CD4-positive, alpha-beta T cell treated with Interleukin-17A for 4 hours (primary cell): ENCODE measurements around the gene ERCC1.
A peak's percentile ranks its signal among the peaks of the same experiment; 100 is the strongest.

ENCODE experiments used
- DNase-seq: peaks from one replicate; pipeline ENCODE4 v3.0.0-alpha.2; 2020; ENCODE audit warnings: mixed read lengths

The ERCC1 gene

GRCh38 chr19:45403781-45404556, 19.7 kb downstream of the ERCC1 start:
- peak; percentile 66 for DNase-seq

GRCh38 chr19:45403272-45403671, 20.4 kb downstream of the ERCC1 start:
- DNase-seq: no peak

GRCh38 chr19:45402298-45403061, 21.2 kb downstream of the ERCC1 start:
- peak; percentile 57 for DNase-seq

GRCh38 chr19:45401815-45402214, 21.9 kb downstream of the ERCC1 start:
- DNase-seq: no peak

- no peak for DNase-seq
Observed at GRCh38 chr19:45400192-45400591, 23.5 kb downstream of the ERCC1 start.

- no peak for DNase-seq
Observed at GRCh38 chr19:45395821-45396617, 27.7 kb downstream of the ERCC1 start.

- DNase-seq: no peak
Observed at GRCh38 chr19:45391871-45392665, 31.6 kb downstream of the ERCC1 start.

- DNase-seq: no peak
Observed at GRCh38 chr19:45391346-45391745, 32.4 kb downstream of the ERCC1 start.

GRCh38 chr19:45385392-45386221, 38.1 kb downstream of the ERCC1 start:
- no peak for DNase-seq

- no peak for DNase-seq
Observed at GRCh38 chr19:45382426-45382825, 41.3 kb downstream of the ERCC1 start.

GRCh38 chr19:45380107-45380506, 43.6 kb downstream of the ERCC1 start:
- no peak for DNase-seq

- no peak for DNase-seq
Observed at GRCh38 chr19:45376045-45376724, 47.5 kb downstream of the ERCC1 start.

- DNase-seq: peak; percentile 99
Observed at GRCh38 chr19:45370410-45371204, 53.1 kb downstream of the ERCC1 start, which contains the start of gene ERCC2. Gene ERCC2 (minus strand): TSS chr19:45370573. CDS start chr19:45370540, 33 bp downstream.

- DNase-seq: no peak
Observed at GRCh38 chr19:45368737-45369340, 54.9 kb downstream of the ERCC1 start.

- DNase-seq: no peak
Observed at GRCh38 chr19:45368127-45368526, 55.6 kb downstream of the ERCC1 start.

- no peak for DNase-seq
Observed at GRCh38 chr19:45364696-45365095, 59.0 kb downstream of the ERCC1 start.

GRCh38 chr19:45363861-45364459, 59.8 kb downstream of the ERCC1 start:
- DNase-seq: no peak

GRCh38 chr19:45362291-45362690, 61.4 kb downstream of the ERCC1 start:
- DNase-seq: no peak

GRCh38 chr19:45361608-45362007, 62.1 kb downstream of the ERCC1 start:
- DNase-seq: no peak
